Natural killer cell (primary cell): ENCODE data around the gene POU2F2. TPM values are rescaled to one million over a fixed set of nuclear protein-coding genes. Genes with fewer than 3 reads are reported as not detected.
A peak's percentile ranks its signal among the peaks of the same experiment; 100 is the strongest.

Experiments used
- ATAC-seq, 3 donors: fragments of 150-1000 bp in 2 of 3; fragments of 200-7000 bp in 1 of 3; cut with Tn5 transposase; 1 replicate in 1 of 3; 2 replicates in 2 of 3; pipeline ENCODE4 v1.10.0; 2021; ENCODE audit warnings: mild to moderate bottlenecking in 2 of 3, moderate library complexity in 2 of 3
- DNase-seq, 2 donors: peaks; one replicate each; pipeline versions ENCODE4 v3.0.0 to v3.0.0-alpha.2; 2013 to 2021; ENCODE audit warnings: mixed read lengths in 1 of 2
- H3K27ac ChIP-seq: one replicate; pipeline ENCODE4 v1.5.1; 2013; ENCODE audit warnings: mild to moderate bottlenecking, low read length
- H3K27me3 ChIP-seq: one replicate; pipeline ENCODE4 v1.6.1; 2013; ENCODE audit warnings: low read length; ENCODE audit not compliant: control insufficient read depth, insufficient read depth
- H3K36me3 ChIP-seq: one replicate; pipeline ENCODE4 v1.6.1; 2013; ENCODE audit warnings: low read length; ENCODE audit not compliant: control insufficient read depth, insufficient read depth
- H3K4me1 ChIP-seq: one replicate; pipeline ENCODE4 v1.6.1; 2013; ENCODE audit warnings: low read length; ENCODE audit not compliant: control insufficient read depth, insufficient read depth
- H3K4me3 ChIP-seq: one replicate; pipeline ENCODE4 v1.5.1; 2013; ENCODE audit warnings: low read length
- H3K9me3 ChIP-seq: one replicate; pipeline ENCODE4 v1.6.1; 2013; ENCODE audit warnings: low read length; ENCODE audit not compliant: control insufficient read depth, insufficient read depth
- H3K27ac Mint-ChIP-seq, 2 donors: one replicate each; pipeline ENCODE4 v1.8.0; 2022; ENCODE audit warnings: mild to moderate bottlenecking in 2 of 2, mixed read lengths in 2 of 2, moderate library complexity in 1 of 2
- H3K27me3 Mint-ChIP-seq, 2 donors: one replicate each; pipeline ENCODE4 v1.8.0; 2022; ENCODE audit warnings: low read depth in 2 of 2, mixed read lengths in 2 of 2
- H3K36me3 Mint-ChIP-seq: one replicate; pipeline ENCODE4 v1.8.0; 2022; ENCODE audit warnings: mixed read lengths
- H3K4me1 Mint-ChIP-seq, 2 donors: one replicate each; pipeline ENCODE4 v1.8.0; 2022; ENCODE audit warnings: mixed read lengths in 2 of 2
- H3K4me3 Mint-ChIP-seq: one replicate; pipeline ENCODE4 v1.8.0; 2022; ENCODE audit warnings: mild to moderate bottlenecking, moderate library complexity, mixed read lengths
- H3K9me3 Mint-ChIP-seq, 2 donors: one replicate each; pipeline ENCODE4 v1.8.0; 2022; ENCODE audit warnings: mixed read lengths in 2 of 2
- WGBS: methylation state at CpG from one replicate; pipeline ENCODE4 v1.1.7; 2013; ENCODE audit warnings: missing lambda C conversion rate; ENCODE audit not compliant: insufficient coverage; 5-methylcytosine and 5-hydroxymethylcytosine counted together
- intact Hi-C: fragments of 100-400 bp; cut with micrococcal nuclease; formaldehyde crosslinking; loops from one replicate; pipeline ENCODE4 v1.14.2; 2022
- total RNA-seq, 4 donors: library from RNA; stranded (reverse); fragments of 120-200 nt in 1 of 4; gene quantifications; one replicate each; pipeline versions ENCODE4 v1.2.3 to v1.2.4, GENCODE V29; 2013 to 2022
- TF ChIP-seq, protein P1 (sequence below): fragments of 200-600 bp; IDR thresholded peaks from one replicate; pipeline ENCODE4 v1.8.0; 2022; ENCODE audit warnings: antibody characterized with exemption

The POU2F2 gene
- total RNA-seq, 3 donors from 2014 or later (not counting 1 experiment from before 2014, with no cell fraction given): 27.3 to 40.8 (median 29.3) TPM

DNA sequence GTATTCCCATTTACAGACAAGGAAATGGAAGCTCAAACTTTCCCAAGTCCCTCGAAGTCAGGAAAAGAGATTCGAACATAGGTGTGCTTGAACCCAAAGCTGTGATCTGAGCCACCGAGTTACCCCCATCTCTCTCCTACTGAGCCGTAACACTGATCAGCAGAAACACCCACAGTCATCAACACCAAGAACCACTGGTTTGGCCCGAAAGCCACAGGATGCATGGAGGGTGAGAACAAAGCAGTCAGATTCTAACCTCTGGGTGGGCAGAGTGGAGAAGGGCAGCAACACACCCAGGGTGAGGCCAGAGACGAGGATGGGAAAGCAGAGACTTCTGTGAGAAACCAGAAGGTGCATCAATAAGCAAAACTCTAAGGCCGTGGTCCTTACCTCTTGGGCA, 27.7 kb upstream of the POU2F2 start:
- peak; percentile 48 to 90 (median 80) for ATAC-seq
- intact Hi-C loops: no loop called here
- H3K36me3 Mint-ChIP-seq: no peaks in the 10 kb centered on the region
- no peaks in the 10 kb centered on the region for H3K27me3 ChIP-seq
- no peak overlapping the region for H3K27ac ChIP-seq
- H3K4me3 Mint-ChIP-seq: peak overlapping the region; percentile 78
- TF ChIP-seq, protein P1, sequence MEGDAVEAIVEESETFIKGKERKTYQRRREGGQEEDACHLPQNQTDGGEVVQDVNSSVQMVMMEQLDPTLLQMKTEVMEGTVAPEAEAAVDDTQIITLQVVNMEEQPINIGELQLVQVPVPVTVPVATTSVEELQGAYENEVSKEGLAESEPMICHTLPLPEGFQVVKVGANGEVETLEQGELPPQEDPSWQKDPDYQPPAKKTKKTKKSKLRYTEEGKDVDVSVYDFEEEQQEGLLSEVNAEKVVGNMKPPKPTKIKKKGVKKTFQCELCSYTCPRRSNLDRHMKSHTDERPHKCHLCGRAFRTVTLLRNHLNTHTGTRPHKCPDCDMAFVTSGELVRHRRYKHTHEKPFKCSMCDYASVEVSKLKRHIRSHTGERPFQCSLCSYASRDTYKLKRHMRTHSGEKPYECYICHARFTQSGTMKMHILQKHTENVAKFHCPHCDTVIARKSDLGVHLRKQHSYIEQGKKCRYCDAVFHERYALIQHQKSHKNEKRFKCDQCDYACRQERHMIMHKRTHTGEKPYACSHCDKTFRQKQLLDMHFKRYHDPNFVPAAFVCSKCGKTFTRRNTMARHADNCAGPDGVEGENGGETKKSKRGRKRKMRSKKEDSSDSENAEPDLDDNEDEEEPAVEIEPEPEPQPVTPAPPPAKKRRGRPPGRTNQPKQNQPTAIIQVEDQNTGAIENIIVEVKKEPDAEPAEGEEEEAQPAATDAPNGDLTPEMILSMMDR: no peak
- DNase-seq: no peak
- WGBS: 38% methylated on average over 7 of the region's 7 CpGs
- peaks cover 36% of the 10 kb centered on the region for H3K4me1 ChIP-seq
- no peak overlapping the region for H3K4me3 ChIP-seq
- peak overlapping the region in 1 of 2 donors; percentile 81 for H3K27ac Mint-ChIP-seq
- no peaks in the 10 kb centered on the region for H3K36me3 ChIP-seq
- no peaks in the 10 kb centered on the region for H3K9me3 ChIP-seq
- H3K9me3 Mint-ChIP-seq: no peaks in the 10 kb centered on the region
- H3K27me3 Mint-ChIP-seq: peaks cover 25 to 31% of the 10 kb centered on the region in 2 donors
- peaks cover 64 to 72% of the 10 kb centered on the region in 2 donors for H3K4me1 Mint-ChIP-seq

DNA sequence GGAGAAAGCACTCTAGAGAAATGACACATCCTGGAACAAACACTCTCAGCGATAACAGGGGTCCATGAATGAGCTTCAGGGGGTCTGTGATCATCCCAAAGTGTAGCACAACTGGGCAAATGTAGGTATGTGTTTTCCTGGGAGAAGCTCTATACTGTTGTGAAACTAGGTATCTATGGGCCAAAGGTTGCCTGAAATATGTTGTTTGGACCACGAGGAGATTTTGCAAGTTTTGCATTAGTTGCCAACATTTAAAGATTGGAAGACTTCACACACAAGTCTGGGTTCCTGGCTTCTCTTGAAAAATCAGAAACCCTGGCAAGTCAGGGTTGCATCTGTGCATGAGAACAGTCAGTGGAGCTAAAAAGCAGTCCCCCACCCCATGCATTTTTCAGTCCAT, 26.7 kb upstream of the POU2F2 start:
- Histone ChIP-seq H3K4me1 (peaks cover 46% of the 10 kb centered on the region), H3K36me3 (no peaks in the 10 kb centered on the region), H3K4me3 (no peak overlapping the region), H3K27ac (no peak overlapping the region), H3K27me3 (no peaks in the 10 kb centered on the region), H3K9me3 (no peaks in the 10 kb centered on the region)
- no peak for DNase-seq
- TF ChIP-seq, protein P1: no peak
- Mint-ChIP-seq H3K9me3 (no peaks in the 10 kb centered on the region), H3K4me3 (no peak overlapping the region), H3K36me3 (no peaks in the 10 kb centered on the region), H3K4me1 (peaks cover 73 to 82% of the 10 kb centered on the region in 2 donors), H3K27me3 (peaks cover 25 to 37% of the 10 kb centered on the region in 2 donors), H3K27ac (no peak overlapping the region)
- intact Hi-C loops: no loop called here
- no peak for ATAC-seq
- 85% methylated on average over 2 of the region's 2 CpGs for WGBS

DNA sequence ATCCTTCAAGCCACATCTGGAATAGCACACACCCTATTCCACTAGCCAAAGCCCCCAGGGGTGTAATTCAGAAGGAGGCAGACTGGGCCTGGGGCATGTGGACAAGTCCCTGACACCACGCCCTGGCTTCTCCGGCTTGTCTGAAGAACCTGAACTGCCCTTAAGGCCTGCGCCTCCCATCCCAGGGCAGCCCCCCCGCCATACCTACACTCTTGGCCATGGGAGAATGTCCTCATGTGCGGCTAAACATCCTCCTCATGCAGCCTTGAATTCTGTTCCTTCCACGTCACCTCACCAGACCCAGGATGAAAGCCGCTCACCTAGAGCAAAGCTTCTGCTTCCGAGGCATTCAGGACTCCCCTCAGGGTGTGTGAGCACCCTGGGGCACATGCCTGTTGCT, 24.3 kb upstream of the POU2F2 start:
- H3K4me1 Mint-ChIP-seq: peaks cover 56 to 71% of the 10 kb centered on the region in 2 donors
- H3K27ac Mint-ChIP-seq: no peak overlapping the region
- Histone ChIP-seq H3K36me3 (no peaks in the 10 kb centered on the region), H3K4me1 (peaks cover 43% of the 10 kb centered on the region), H3K27ac (no peak overlapping the region), H3K27me3 (no peaks in the 10 kb centered on the region), H3K9me3 (no peaks in the 10 kb centered on the region), H3K4me3 (no peak overlapping the region)
- intact Hi-C loops: no loop called here
- 95% methylated on average over 8 of the region's 8 CpGs for WGBS
- ATAC-seq: no peak
- no peaks in the 10 kb centered on the region for H3K9me3 Mint-ChIP-seq
- DNase-seq: no peak
- no peaks in the 10 kb centered on the region for H3K36me3 Mint-ChIP-seq
- peaks cover 24 to 35% of the 10 kb centered on the region in 2 donors for H3K27me3 Mint-ChIP-seq
- TF ChIP-seq, protein P1: no peak
- H3K4me3 Mint-ChIP-seq: no peak overlapping the region

DNA sequence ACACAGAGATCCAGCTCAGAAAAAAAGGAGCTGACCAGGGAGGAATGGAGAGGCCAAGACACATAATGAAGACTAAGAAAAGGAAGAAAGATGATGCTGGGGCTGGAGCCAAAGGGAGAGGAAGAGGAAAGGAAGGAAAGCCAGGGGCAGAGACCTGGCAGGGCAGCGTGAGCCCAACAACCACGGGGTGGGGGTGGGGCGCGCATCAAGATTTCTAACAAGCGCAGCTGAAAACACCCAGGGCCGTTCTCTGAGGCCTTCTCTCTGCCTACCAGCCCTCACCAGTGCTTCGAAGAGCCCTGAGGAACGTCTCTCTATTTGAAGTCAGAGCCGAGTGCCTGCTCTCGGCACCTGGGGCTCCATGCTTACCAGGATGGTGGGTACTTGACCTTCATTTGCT, 23.6 kb upstream of the POU2F2 start:
- H3K4me1 Mint-ChIP-seq: peaks cover 49 to 63% of the 10 kb centered on the region in 2 donors
- H3K9me3 Mint-ChIP-seq: no peaks in the 10 kb centered on the region
- H3K36me3 Mint-ChIP-seq: no peaks in the 10 kb centered on the region
- Histone ChIP-seq H3K27ac (no peak overlapping the region), H3K27me3 (no peaks in the 10 kb centered on the region), H3K9me3 (no peaks in the 10 kb centered on the region), H3K36me3 (no peaks in the 10 kb centered on the region), H3K4me3 (no peak overlapping the region), H3K4me1 (peaks cover 40% of the 10 kb centered on the region)
- no peak overlapping the region for H3K4me3 Mint-ChIP-seq
- 86% methylated on average over 10 of the region's 10 CpGs for WGBS
- TF ChIP-seq, protein P1: no peak
- ATAC-seq (no peak), DNase-seq (no peak)
- H3K27me3 Mint-ChIP-seq: peaks cover 17 to 27% of the 10 kb centered on the region in 2 donors
- intact Hi-C loops: no loop called here
- no peak overlapping the region for H3K27ac Mint-ChIP-seq
